Astrocyte of the spinal cord (primary cell): ENCODE results near the gene ERBB4.
A peak's percentile ranks its signal among the peaks of the same experiment; 100 is the strongest.

ENCODE experiments used
- DNase-seq: peaks from one replicate; pipeline ENCODE4 v3.0.0; 2011; ENCODE audit warnings: low read depth, low spot score
- H3K4me3 ChIP-seq: 2 replicates; pipeline ENCODE4 v1.5.1; 2011; ENCODE audit warnings: low read depth, mild to moderate bottlenecking, low read length, moderate library complexity
- in situ Hi-C: cut with HindIII; loops from 2 replicates; pipeline ENCODE4 v1.10.0; 2017; ENCODE audit warnings: low sequenced_read_pairs
- TF ChIP-seq, protein P1 (sequence below): IDR thresholded peaks from 2 replicates; pipeline ENCODE4 v1.5.1; 2012; ENCODE audit warnings: low read depth, mild to moderate bottlenecking, low read length, inconsistent platforms

ERBB4 gene

DNA sequence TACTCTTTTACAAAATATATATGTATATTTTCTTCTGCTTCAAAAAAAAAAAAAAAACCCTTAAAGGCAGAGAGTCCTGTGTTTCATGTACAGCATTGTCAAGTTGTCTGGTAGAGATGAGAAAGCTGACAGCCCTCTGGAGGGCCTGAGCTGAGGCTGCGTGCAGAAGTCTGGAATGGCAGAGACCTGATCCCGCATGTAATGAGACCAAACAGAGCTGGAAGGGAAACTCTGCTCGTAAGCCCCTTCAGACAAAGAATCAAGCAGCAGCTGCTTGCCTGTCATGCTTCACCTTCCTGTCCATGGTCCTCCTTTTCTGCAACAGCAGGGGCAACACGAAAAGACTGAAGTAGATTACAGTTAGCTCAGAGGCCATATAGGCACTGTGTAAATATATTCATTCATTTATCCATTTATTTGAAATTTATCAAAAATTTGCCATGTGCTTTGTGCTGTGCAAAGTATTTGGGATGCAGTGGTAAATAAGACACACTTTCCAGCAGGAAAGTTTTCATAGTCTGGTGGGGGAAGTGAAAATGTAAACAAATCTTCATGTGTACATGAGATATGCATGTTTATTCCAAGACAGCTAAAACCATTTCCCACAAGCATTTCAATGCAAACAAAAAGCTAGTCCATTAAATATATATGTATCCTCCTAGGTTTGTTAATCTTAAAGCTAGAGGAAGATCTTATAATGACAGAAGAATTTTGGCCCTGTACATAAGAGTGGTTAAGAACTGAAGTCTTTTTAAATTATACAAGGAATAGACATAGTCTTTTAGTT is 1069.5 kb downstream of the ERBB4 start:
- TF ChIP-seq, protein P1, sequence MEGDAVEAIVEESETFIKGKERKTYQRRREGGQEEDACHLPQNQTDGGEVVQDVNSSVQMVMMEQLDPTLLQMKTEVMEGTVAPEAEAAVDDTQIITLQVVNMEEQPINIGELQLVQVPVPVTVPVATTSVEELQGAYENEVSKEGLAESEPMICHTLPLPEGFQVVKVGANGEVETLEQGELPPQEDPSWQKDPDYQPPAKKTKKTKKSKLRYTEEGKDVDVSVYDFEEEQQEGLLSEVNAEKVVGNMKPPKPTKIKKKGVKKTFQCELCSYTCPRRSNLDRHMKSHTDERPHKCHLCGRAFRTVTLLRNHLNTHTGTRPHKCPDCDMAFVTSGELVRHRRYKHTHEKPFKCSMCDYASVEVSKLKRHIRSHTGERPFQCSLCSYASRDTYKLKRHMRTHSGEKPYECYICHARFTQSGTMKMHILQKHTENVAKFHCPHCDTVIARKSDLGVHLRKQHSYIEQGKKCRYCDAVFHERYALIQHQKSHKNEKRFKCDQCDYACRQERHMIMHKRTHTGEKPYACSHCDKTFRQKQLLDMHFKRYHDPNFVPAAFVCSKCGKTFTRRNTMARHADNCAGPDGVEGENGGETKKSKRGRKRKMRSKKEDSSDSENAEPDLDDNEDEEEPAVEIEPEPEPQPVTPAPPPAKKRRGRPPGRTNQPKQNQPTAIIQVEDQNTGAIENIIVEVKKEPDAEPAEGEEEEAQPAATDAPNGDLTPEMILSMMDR, result no peak
- in situ Hi-C loops, result no loop called here

DNA sequence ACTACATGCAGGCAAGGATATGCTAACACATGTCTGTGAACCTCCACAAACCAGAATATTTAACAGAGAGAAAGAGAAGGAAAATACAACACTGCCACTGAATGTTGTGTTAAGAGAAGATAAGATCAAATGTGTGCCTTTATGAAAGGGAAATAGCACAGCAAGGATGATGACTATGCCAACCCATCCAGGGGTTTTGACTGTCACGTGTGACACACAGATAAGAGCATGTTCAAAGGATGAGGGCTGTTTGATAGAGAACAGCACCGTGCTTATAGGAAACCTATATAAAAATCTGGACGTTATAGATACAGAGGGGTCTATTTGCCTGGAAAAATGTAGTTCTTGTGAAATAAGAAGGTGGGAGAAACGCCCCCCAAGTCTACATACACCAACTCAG is 1070.4 kb downstream of the ERBB4 start:
- no peak overlapping the region for H3K4me3 ChIP-seq
- no peak for DNase-seq
- in situ Hi-C loops, result no loop called here
- TF ChIP-seq, protein P1, result no peak

More for the DNA sequence above, 1069.5 kb downstream of the ERBB4 start:
- no peak overlapping the region for H3K4me3 ChIP-seq
- DNase-seq, result no peak

DNA sequence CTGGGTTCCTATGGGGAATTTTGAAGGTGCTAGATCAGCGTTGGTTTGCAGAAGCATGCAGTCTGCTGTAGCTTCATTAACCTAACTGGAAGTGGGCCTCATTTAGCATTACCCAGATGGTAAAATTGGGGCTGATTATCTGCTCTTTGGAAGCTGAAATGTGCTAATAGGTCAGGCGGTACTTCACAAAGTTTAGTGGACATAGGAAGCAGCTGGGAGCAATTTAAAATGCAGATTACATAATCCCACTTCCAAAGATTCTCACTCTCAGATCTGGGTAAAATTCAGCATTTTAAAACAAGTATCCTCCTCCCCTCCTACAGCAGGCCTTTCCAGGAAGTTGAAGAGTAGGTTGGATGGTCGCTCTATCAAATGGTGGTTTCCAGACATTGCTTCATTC is 1075.2 kb downstream of the ERBB4 start:
- H3K4me3 ChIP-seq, result no peak overlapping the region
- in situ Hi-C loops, result no loop called here
- TF ChIP-seq, protein P1, result no peak
- DNase-seq, result no peak

DNA sequence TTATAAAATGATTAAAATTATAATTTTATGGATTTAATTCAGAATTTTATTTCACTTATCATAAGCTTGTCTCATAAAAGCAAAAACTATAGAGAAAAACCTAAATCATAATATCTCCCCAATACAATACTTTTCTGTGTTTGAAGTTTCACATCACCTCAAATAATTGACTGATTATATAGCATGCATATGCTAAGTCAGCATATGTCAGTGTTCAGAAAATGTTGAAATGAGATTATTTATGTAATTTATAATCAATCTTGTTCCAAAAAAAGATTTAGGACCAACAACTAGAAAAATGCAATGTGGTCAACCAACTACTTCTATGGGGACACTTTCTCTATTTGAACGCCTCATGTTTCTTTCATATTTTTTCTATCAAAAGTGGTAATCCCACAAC is 1079.6 kb downstream of the ERBB4 start:
- in situ Hi-C loops, result no loop called here
- no peak for DNase-seq
- TF ChIP-seq, protein P1, result no peak
- H3K4me3 ChIP-seq, result no peak overlapping the region

DNA sequence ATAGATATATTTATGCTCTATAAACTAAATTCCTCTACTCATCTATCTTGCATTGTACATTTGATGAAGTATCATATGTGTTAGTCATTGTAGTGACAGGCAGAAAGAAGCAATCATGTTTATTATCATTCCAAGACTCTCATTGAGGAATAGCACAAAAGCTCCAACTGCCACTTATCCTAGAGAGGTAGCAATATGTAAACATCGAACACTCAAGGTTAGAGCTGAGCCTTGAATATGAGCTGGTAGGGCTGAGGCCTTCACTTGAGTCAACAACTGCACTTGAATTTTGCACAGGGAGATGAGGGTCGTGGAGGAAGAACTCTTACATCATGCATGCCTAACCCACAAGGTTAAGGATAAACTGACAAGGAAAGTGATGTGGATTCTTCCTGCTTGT is 1081.3 kb downstream of the ERBB4 start:
- DNase-seq, result no peak
- TF ChIP-seq, protein P1, result no peak
- no peak overlapping the region for H3K4me3 ChIP-seq
- in situ Hi-C loops, result no loop called here

DNA sequence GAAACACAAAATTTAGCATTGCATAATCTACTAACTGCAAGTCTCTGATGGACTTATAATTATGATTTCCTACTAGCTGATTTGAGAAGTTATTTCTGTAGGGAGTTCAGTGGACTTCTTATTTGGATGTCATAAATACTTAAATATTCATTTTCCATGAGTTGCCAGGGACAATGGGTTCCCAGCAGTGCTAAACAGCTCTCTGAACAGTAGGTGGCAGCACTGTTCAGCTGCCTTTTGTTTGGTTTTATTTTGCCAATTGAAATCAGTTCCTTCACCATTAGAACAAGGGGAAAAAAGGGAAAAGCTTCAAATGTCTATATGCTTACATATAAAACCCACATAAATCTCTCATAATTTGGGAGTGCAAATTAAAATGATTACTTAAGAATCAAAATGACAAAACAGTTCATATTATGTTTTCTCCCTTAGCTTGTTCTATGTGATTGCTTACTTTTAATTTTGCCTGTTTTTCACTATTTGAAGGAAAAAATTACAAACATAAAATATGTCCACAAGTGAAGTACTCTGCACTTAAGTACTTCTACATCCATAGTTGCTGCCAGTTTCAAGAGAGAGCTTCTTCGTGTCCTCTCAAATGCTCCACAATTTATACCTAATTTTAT is 1083.3 kb downstream of the ERBB4 start:
- peak; percentile 65 for DNase-seq
- in situ Hi-C loops, result no loop called here
- TF ChIP-seq, protein P1, result peak; percentile 98
- H3K4me3 ChIP-seq, result no peak overlapping the region
